ENCODE data around the gene HSD17B7.

GRCh38 chr1:162782671-162783070 is 7.8 kb upstream of the HSD17B7 start:
- TF ChIP-seq, protein P1, sequence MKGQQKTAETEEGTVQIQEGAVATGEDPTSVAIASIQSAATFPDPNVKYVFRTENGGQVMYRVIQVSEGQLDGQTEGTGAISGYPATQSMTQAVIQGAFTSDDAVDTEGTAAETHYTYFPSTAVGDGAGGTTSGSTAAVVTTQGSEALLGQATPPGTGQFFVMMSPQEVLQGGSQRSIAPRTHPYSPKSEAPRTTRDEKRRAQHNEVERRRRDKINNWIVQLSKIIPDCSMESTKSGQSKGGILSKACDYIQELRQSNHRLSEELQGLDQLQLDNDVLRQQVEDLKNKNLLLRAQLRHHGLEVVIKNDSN (IDR thresholded peaks at IDR 0.05), result no peak
- TF ChIP-seq YY1 (IDR thresholded peaks at IDR 0.05; ENCODE audit: low read depth), result no peak
- no peak for TF ChIP-seq TCF12 (IDR thresholded peaks at IDR 0.05; ENCODE audit: low read depth)
- no peak for TF ChIP-seq RAD21 (IDR thresholded peaks at IDR 0.05; ENCODE audit: low read depth)
- TF ChIP-seq TAF1 (IDR thresholded peaks at IDR 0.05; ENCODE audit: low read depth), result no peak
- no peak for TF ChIP-seq MAX (IDR thresholded peaks at IDR 0.05)
- TF ChIP-seq EP300 (IDR thresholded peaks at IDR 0.05; ENCODE audit: borderline replicate concordance), result no peak
- no peak for TF ChIP-seq ZBTB7A (IDR thresholded peaks at IDR 0.05; ENCODE audit: low read depth)
- TF ChIP-seq TEAD4 (IDR thresholded peaks at IDR 0.05), result no peak
- no peak for TF ChIP-seq CREB1 (IDR thresholded peaks at IDR 0.05; ENCODE audit: low read depth)
- TF ChIP-seq, protein P2, sequence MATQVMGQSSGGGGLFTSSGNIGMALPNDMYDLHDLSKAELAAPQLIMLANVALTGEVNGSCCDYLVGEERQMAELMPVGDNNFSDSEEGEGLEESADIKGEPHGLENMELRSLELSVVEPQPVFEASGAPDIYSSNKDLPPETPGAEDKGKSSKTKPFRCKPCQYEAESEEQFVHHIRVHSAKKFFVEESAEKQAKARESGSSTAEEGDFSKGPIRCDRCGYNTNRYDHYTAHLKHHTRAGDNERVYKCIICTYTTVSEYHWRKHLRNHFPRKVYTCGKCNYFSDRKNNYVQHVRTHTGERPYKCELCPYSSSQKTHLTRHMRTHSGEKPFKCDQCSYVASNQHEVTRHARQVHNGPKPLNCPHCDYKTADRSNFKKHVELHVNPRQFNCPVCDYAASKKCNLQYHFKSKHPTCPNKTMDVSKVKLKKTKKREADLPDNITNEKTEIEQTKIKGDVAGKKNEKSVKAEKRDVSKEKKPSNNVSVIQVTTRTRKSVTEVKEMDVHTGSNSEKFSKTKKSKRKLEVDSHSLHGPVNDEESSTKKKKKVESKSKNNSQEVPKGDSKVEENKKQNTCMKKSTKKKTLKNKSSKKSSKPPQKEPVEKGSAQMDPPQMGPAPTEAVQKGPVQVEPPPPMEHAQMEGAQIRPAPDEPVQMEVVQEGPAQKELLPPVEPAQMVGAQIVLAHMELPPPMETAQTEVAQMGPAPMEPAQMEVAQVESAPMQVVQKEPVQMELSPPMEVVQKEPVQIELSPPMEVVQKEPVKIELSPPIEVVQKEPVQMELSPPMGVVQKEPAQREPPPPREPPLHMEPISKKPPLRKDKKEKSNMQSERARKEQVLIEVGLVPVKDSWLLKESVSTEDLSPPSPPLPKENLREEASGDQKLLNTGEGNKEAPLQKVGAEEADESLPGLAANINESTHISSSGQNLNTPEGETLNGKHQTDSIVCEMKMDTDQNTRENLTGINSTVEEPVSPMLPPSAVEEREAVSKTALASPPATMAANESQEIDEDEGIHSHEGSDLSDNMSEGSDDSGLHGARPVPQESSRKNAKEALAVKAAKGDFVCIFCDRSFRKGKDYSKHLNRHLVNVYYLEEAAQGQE (IDR thresholded peaks at IDR 0.05; ENCODE audit: low read depth), result no peak
- TF ChIP-seq EGR1 (IDR thresholded peaks at IDR 0.05), result no peak
- TF ChIP-seq CEBPB (IDR thresholded peaks at IDR 0.05), result no peak
- no peak for TF ChIP-seq NFIC (IDR thresholded peaks at IDR 0.05)

All from Ishikawa (cell line).